Activated T-helper 1 cell treated with anti-CD3 and anti-CD28 coated beads, Interleukin-2, amount 50 U/mL, for 16 hours (primary cell): ENCODE measurements around the gene CSNK1G1.
A peak's percentile ranks its signal among the peaks of the same experiment; 100 is the strongest.

Experiments used
- DNase-seq, 2 donors: peaks; one replicate each; pipeline ENCODE4 v3.0.0-alpha.2; 2020; ENCODE audit warnings: low read depth in 1 of 2, low spot score in 1 of 2

The CSNK1G1 gene

GRCh38 chr15:64156652-64157331 is 199.2 kb downstream of the CSNK1G1 start:
- DNase-seq, result no peak

- DNase-seq, result no peak
These were observed 199.9 kb downstream of the CSNK1G1 start for GRCh38 chr15:64155802-64156651.

GRCh38 chr15:64153480-64154367 is 202.2 kb downstream of the CSNK1G1 start:
- peak; percentile 82 to 88 for DNase-seq

DNA sequence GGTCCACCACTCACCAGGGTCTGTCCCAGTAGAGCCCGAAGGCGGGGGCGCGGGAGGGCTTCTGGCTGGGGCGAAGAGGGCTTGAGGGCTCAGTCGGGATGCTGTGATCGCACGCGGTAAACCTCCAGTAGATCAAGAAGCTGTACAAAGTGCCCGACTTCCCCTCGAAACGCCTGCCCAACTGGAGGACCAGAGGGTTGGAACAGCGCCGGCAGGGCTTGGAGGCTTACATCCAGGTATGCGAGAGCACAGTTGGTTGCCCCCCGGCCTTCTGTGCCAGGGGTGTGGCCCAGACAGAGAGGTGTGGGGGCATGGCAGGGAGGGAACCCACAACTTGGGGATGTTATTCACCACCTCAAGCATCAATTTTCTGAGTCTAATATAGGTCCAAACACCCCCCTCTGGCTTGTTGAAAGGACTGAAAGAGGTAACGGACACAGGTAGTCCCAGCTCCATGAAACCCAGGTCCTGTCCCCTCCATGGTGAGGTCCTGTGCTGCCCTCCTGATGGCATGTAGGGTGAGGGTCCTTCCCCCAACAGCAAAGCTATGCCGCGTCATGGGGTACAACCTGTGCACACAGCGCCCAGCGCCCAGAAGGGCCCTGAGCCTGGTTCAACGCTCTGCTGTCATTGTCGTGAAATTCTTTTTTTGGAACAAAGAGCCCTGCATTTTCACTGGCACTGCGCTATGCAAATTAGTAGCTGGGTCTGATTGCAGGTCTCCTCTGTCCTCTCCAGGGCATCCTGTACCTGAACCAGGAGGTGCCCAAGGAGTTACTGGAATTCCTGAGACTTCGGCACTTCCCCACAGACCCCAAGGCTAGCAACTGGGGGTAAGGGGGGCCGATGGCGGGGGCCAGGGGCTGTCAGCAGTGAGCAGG is 203.2 kb downstream of the CSNK1G1 start:
- no peak for DNase-seq

- no peak for DNase-seq
These were observed 204.1 kb downstream of the CSNK1G1 start, which contains the start of gene SNX22 for GRCh38 chr15:64151727-64152506. SNX22 (plus strand) TSS chr15:64151731; CDS start chr15:64151776, 45 bp downstream.

- no peak for DNase-seq
These were observed 205.9 kb downstream of the CSNK1G1 start for GRCh38 chr15:64149893-64150578.

- no peak for DNase-seq
These were observed 206.5 kb downstream of the CSNK1G1 start for GRCh38 chr15:64149424-64149823.

DNA sequence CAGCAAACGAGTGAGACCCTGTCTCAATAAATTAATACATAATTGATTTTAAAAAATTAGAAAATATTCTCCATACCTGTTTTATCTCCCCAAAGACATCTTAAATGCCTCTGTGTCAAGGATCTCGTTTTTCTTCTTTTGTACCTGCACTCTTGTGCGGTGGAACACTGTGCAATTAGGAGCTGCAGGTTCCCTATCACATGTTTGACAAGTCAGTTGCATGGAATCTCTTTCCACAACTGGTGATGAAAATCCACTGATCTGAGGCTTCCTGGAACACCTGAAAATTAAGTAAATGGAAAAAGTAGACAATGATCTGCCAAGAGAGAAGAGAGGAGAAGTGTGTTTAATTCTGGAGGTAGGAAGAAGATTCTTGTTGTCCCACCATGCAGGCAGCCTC is 207.4 kb downstream of the CSNK1G1 start:
- DNase-seq, result no peak

DNA sequence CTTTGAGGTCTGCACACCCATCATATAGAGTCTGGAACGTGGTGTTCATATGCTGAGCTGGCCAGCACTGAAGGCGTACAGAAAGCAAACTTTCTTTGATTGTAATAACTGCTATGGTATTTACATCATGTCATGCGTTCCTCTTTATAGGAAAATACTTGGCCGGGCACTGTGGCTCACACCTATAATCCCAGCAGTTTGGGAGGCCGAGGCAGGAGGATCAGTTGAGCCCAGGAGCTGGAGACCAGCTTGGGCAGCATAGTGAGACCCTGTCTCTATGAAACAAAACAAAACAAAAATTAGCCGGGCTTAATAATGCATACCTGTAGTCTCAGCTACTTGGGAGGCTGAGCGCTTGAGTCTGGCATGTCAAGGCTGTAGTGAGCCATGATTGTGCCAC is 207.8 kb downstream of the CSNK1G1 start:
- no peak for DNase-seq

- no peak for DNase-seq
These were observed 208.9 kb downstream of the CSNK1G1 start for GRCh38 chr15:64146885-64147681.

DNA sequence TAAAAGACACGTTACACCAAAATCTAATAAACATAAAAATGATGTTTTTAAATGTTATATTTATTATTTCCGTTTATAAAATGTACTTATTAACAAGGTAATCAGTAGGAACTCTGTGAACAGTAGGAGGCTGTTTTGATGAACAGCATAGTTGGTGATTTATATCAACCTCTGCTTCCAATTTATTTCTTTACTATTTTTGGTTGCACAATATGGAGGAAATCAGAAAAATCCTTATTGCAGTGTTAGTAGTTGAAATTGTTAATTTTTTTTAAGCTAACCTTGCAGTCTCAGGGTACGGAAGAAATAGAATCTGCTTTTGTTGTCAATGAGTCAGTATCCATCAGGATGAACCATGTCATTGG is 209.5 kb downstream of the CSNK1G1 start:
- DNase-seq, result no peak

- DNase-seq, result no peak
These were observed 209.9 kb downstream of the CSNK1G1 start for GRCh38 chr15:64146041-64146440.

GRCh38 chr15:64144565-64145281 is 211.2 kb downstream of the CSNK1G1 start:
- DNase-seq, result no peak

- DNase-seq, result no peak
These were observed 211.8 kb downstream of the CSNK1G1 start for GRCh38 chr15:64144192-64144564.

- DNase-seq, result no peak
These were observed 212.7 kb downstream of the CSNK1G1 start for GRCh38 chr15:64143276-64143675.

DNA sequence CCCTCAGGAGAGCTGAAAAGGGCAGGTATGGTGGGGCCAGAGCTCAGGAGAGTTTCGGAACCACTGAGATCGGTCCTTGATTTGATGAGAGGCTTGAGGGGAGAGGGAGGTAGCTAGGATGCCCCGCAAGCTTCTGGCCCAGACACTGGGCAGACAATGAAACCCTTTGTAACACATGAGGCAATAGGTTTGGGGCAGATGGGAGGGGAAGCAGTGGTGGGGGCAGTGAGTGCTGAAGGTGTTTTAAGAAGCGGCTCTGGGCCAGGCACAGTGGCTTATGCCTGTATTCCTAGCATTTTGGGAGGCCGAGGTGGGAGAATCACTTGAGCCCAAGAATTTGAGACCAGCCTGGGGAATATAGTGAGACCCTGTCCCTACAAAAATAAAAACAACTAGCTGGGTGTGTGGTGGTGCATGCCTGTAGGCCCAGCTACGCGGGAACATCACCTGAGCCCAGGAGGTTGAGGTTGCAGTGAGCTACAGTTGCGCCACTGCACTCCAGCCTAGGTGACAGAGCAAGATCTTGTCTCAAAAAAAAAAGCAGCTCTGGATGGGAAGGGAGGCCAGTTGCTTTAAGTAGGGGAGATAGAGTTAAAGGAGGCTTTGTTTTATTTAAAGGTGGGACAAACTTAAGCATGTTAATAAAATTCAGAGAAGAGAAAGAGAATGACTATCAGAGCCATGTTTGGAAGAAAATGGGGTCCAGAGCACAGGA is 214.0 kb downstream of the CSNK1G1 start:
- DNase-seq, result no peak

DNA sequence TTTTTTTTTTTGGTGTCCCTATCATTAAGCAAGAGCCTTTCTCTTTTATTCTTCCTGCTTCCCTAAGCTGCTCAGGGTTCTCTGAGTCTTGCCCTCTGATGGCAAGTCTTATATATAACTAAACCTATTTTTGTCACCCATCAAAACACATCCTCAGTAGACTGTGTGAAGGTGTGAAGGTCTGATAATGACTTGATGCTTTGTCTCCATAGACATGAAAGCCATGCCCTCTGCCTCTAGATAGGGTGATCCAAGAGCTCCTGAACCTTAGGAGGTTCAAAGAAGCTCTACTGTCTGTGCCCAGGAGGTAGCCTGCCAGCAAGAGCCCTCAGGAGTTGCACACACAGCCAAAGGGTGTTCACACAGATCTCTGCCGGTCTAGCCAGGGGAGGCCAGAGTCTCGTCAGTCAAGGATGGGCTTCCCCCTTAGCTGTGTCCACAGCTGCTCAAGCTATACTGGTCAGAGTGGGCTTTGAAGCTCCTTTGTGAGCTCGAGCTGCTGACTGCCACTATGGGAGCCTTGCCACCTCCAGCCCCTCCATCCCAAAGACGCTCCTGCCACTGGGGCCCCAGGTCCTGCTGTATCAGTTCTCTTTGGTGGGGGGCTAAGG is 217.5 kb downstream of the CSNK1G1 start:
- no peak for DNase-seq
